AG04450 (cell line): ENCODE results near the gene TMEM260. TPM values are rescaled to one million over a fixed set of nuclear protein-coding genes. Genes with fewer than 3 reads are reported as not detected.

Source experiments
- CTCF ChIA-PET: fragments of 300-600, 350-600 bp; formaldehyde crosslinking; extraction: SDS; loops from one replicate; lab custom pipeline; 2022; ENCODE audit warnings: antibody characterized with exemption, inconsistent platforms; lab: Charles Lee
- POLR2A ChIA-PET: fragments of 350-600 bp; formaldehyde crosslinking; extraction: SDS; loops from one replicate; lab custom pipeline; 2021; ENCODE audit warnings: antibody characterized with exemption, inconsistent platforms; lab: Yijun Ruan, JAX
- DNase-seq: peaks from one replicate; pipeline ENCODE4 v3.0.0-alpha.2; 2011; ENCODE audit warnings: low read depth, low spot score
- H3K27ac ChIP-seq: one replicate; pipeline ENCODE4 v1.5.1; 2012; ENCODE audit warnings: low read depth, low read length, control low read depth
- H3K27me3 ChIP-seq: one replicate; pipeline ENCODE4 v1.6.0; 2012; ENCODE audit warnings: low read length; ENCODE audit not compliant: control insufficient read depth, insufficient read depth
- H3K4me3 ChIP-seq: 2 replicates; pipeline ENCODE4 v1.5.1; 2011; ENCODE audit warnings: mild to moderate bottlenecking, low read depth, low read length, control low read depth
- H3K9me3 ChIP-seq: 2 replicates; pipeline ENCODE4 v1.5.1; 2012; ENCODE audit warnings: low read length; ENCODE audit not compliant: control insufficient read depth, insufficient read depth
- CTCF ChIP-seq: IDR thresholded peaks from 2 replicates; pipeline ENCODE4 v1.5.1; 2011; ENCODE audit warnings: low read depth, low read length, control low read depth, inconsistent platforms
- polyA plus RNA-seq: library from polyadenylated mRNA; depleted of rRNA; stranded (reverse); fragments of >200 nt; gene quantifications from 2 replicates; pipeline ENCODE4 v1.2.3, GENCODE V29; 2011

Gene TMEM260
- polyA plus RNA-seq, 1 experiment: 18.8 TPM

GRCh38 chr14:56580221-56580711 lies 668 bp downstream of the TMEM260 start:
- no peak for DNase-seq
- no peak for TF ChIP-seq CTCF
- POLR2A ChIA-PET: interaction anchor here (0.7 to 1.0 kb wide), 2 partner anchors 688 to 810 kb away, joined by 3 read pairs; partner anchors contain the start of genes AP5M1, EXOC5 and NAA30

DNA sequence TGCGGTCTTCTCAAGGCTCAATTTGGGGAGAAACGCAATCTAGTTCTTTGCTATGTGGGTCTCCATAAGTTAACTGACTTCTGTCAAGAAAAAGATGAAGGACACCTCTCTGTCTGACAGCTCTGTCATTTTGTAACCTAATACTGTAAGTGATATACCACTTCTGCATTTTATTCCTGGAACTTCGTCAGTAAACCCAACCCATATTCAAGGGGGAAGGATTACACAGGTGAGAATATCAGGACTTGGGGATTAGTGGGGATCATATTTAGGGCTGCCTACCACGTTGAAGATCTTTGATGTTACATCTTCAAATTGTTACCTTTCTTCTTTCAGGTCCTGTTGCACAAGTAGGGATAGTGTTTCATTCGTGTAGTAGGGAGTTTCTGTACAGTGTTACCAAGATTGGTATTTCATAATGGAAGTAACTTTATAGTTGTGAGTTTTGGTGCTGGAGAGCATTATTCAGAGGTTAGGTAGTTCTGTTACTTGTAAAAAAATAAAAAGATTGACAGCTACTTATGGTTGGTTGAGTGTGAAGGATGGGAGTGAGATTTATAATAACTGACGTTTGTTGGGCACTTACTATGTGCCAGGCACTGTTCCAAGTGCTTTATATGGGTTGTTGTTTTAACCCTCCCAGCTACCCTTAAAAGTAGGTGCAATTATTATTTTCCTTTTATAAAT lies 1.6 kb downstream of the TMEM260 start:
- no peak for DNase-seq
- ChIA-PET CTCF (interaction anchor here (0.7 kb wide), 1 partner anchor 9 kb away, joined by 3 read pairs; no protein-coding TSS in a partner anchor), POLR2A (no interaction called here)
- no peak for TF ChIP-seq CTCF
- peak overlapping the region; percentile 93 for H3K4me3 ChIP-seq
- no peaks in the 10 kb centered on the region for H3K27me3 ChIP-seq
- no peak overlapping the region for H3K27ac ChIP-seq
- H3K9me3 ChIP-seq: no peaks in the 10 kb centered on the region; the same call in 1 of the 2 replicates

More at GRCh38 chr14:56580221-56580711, 668 bp downstream of the TMEM260 start:
- Histone ChIP-seq H3K27ac (peak overlapping the region; percentile 42), H3K4me3 (peak overlapping the region; percentile 93), H3K27me3 (no peaks in the 10 kb centered on the region), H3K9me3 (no peaks in the 10 kb centered on the region; the same call in 1 of the 2 replicates)
- CTCF ChIA-PET: interaction anchor here (0.8 to 3.1 kb wide), 3 partner anchors 9 to 22 kb away, joined by 3 to 32 read pairs (median 4); no protein-coding TSS in a partner anchor

- no peak for TF ChIP-seq CTCF
- Histone ChIP-seq H3K4me3 (no peak overlapping the region), H3K9me3 (no peaks in the 10 kb centered on the region), H3K27me3 (no peaks in the 10 kb centered on the region), H3K27ac (no peak overlapping the region)
- ChIA-PET POLR2A (no interaction called here), CTCF (no interaction called here)
- no peak for DNase-seq
These were observed 6.0 kb downstream of the TMEM260 start for GRCh38 chr14:56585461-56586084.

DNA sequence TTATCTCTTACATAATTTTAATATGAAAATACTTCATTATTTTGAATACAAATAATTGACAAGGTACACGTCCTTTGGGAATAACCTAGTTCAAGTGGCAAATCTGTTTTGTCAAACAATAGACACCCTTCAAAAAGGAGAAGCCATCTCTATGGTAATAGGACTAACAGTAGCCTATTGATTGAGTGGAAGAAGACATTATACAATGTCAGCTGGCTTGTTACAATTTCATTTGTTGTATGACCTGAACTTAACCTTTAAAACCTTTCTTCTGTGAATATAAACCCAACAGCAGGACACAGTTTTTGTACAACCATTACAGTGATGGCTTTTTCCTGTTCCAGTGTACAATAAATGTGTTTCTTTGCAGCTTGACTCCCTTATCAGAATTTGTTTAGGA lies 8.1 kb downstream of the TMEM260 start:
- H3K27ac ChIP-seq: no peak overlapping the region
- ChIA-PET POLR2A (no interaction called here), CTCF (interaction anchor here (3.7 kb wide), 1 partner anchor 9 kb away, joined by 32 read pairs; the partner anchor contains the start of gene TMEM260)

More for the DNA sequence above, 8.1 kb downstream of the TMEM260 start:
- TF ChIP-seq CTCF: no peak
- H3K27me3 ChIP-seq: no peaks in the 10 kb centered on the region
- H3K9me3 ChIP-seq: no peaks in the 10 kb centered on the region
- no peak for DNase-seq
- H3K4me3 ChIP-seq: no peak overlapping the region
